Osteoblast (primary cell): ENCODE results near the gene TRPV6. TPM values are rescaled to one million over a fixed set of nuclear protein-coding genes. Genes with fewer than 3 reads are reported as not detected.

Experiments used
- DNase-seq: peaks from one replicate; pipeline ENCODE4 v3.0.0; 2011; ENCODE audit warnings: low spot score, mixed read lengths; ENCODE audit not compliant: insufficient read length; ENCODE audit errors: missing footprints
- H2AFZ ChIP-seq: 2 replicates; pipeline ENCODE4 v1.6.0; 2011; ENCODE audit warnings: mild to moderate bottlenecking, low read length
- H3K27ac ChIP-seq: 2 replicates; pipeline ENCODE4 v1.5.1; 2011; ENCODE audit warnings: mild to moderate bottlenecking, low read depth, low read length, moderate library complexity
- H3K27me3 ChIP-seq: 2 replicates; pipeline ENCODE4 v1.6.0; 2012; ENCODE audit warnings: mild to moderate bottlenecking, control low read depth, inconsistent platforms, low read length, moderate library complexity; ENCODE audit not compliant: insufficient read depth
- H3K36me3 ChIP-seq: 2 replicates; pipeline ENCODE4 v1.5.1; 2011; ENCODE audit warnings: mild to moderate bottlenecking, low read length, control low read depth, moderate library complexity; ENCODE audit not compliant: insufficient read depth
- H3K4me1 ChIP-seq: 2 replicates; pipeline ENCODE4 v1.5.1; 2011; ENCODE audit warnings: mild to moderate bottlenecking, low read length, control low read depth, moderate library complexity; ENCODE audit not compliant: insufficient read depth
- H3K4me2 ChIP-seq: 2 replicates; pipeline ENCODE4 v1.6.0; 2011; ENCODE audit warnings: mild to moderate bottlenecking, low read length; ENCODE audit not compliant: insufficient read depth
- H3K4me3 ChIP-seq: fragments of 200-600 bp; sonication (generic); 3 replicates; pipeline ENCODE4 v1.5.1; 2012; ENCODE audit warnings: mild to moderate bottlenecking, low read length, inconsistent platforms; ENCODE audit not compliant: insufficient read depth
- H3K79me2 ChIP-seq: 2 replicates; pipeline ENCODE4 v1.6.0; 2012; ENCODE audit warnings: mild to moderate bottlenecking, low read length, control low read depth, inconsistent platforms; ENCODE audit not compliant: insufficient read depth
- H3K9me3 ChIP-seq: 2 replicates; pipeline ENCODE4 v1.5.1; 2011; ENCODE audit warnings: low read depth, low read length, control low read depth
- H4K20me1 ChIP-seq: 2 replicates; pipeline ENCODE4 v1.6.0; 2012; ENCODE audit warnings: mild to moderate bottlenecking, low read length, control low read depth; ENCODE audit not compliant: insufficient read depth
- total RNA-seq: library from RNA; depleted of rRNA; stranded (reverse); fragments of >200 nt; gene quantifications from 2 replicates; pipeline ENCODE4 v1.2.3, GENCODE V29; 2012
- TF ChIP-seq, protein P1 (sequence below): IDR thresholded peaks from 2 replicates; pipeline ENCODE4 v1.5.1; 2011; ENCODE audit warnings: mild to moderate bottlenecking, low read depth, low read length, moderate library complexity; ENCODE audit errors: extremely low read depth

TRPV6 gene
- total RNA-seq, 1 donor: not detected

DNA sequence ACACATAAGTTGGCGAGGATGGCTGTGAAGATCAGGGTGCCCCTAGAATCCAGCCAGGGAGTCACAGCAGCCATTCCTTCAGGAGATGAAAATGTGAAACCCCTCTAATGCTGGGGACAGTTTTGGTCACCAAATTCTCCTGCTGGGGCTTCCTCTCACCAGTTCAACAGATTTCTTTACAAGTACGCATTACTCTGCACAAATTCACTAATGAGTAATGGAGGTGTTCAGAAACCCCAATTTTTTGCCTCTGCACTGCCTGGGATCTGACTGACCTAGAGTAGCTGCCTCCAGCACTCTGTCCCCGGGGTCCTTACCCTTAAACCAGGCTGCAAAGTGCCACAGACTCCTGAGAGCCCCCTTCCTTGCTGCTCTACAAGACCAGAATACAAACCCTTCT, 31.9 kb upstream of the TRPV6 start:
- Histone ChIP-seq H3K27ac (no peak overlapping the region), H3K4me3 (no peak overlapping the region), H3K79me2 (no peaks in the 10 kb centered on the region), H3K4me2 (no peak overlapping the region), H3K36me3 (no peaks in the 10 kb centered on the region), H4K20me1 (no peaks in the 10 kb centered on the region), H3K27me3 (no peaks in the 10 kb centered on the region), H3K4me1 (no peaks in the 10 kb centered on the region), H2AFZ (no peak overlapping the region), H3K9me3 (no peaks in the 10 kb centered on the region)
- TF ChIP-seq, protein P1, sequence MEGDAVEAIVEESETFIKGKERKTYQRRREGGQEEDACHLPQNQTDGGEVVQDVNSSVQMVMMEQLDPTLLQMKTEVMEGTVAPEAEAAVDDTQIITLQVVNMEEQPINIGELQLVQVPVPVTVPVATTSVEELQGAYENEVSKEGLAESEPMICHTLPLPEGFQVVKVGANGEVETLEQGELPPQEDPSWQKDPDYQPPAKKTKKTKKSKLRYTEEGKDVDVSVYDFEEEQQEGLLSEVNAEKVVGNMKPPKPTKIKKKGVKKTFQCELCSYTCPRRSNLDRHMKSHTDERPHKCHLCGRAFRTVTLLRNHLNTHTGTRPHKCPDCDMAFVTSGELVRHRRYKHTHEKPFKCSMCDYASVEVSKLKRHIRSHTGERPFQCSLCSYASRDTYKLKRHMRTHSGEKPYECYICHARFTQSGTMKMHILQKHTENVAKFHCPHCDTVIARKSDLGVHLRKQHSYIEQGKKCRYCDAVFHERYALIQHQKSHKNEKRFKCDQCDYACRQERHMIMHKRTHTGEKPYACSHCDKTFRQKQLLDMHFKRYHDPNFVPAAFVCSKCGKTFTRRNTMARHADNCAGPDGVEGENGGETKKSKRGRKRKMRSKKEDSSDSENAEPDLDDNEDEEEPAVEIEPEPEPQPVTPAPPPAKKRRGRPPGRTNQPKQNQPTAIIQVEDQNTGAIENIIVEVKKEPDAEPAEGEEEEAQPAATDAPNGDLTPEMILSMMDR: no peak
- DNase-seq: no peak

DNA sequence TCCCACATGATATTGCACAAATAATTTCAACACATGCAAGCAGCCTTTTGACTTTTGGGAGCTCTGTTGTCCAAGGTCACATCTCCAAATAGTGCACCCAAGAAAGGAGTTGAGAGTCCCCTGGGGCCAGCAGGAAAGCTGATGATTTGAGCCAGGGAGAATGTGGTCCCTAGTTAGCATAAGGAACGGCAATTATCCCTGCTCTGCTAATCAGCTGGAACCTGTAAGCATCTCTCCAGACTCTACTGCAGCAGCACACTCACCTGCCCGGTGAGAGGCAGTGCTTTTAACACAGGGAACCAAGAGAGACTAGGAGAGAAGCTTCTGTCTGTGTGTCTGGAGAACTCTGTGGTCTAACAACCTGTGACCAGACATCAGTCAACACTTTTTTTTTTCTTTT, 31.0 kb upstream of the TRPV6 start:
- TF ChIP-seq, protein P1: no peak
- Histone ChIP-seq H3K36me3 (no peaks in the 10 kb centered on the region), H3K27ac (no peak overlapping the region), H3K4me1 (no peaks in the 10 kb centered on the region), H4K20me1 (no peaks in the 10 kb centered on the region), H3K79me2 (no peaks in the 10 kb centered on the region), H3K27me3 (no peaks in the 10 kb centered on the region), H3K4me2 (no peak overlapping the region), H2AFZ (no peak overlapping the region), H3K4me3 (no peak overlapping the region), H3K9me3 (no peaks in the 10 kb centered on the region)
- no peak for DNase-seq

DNA sequence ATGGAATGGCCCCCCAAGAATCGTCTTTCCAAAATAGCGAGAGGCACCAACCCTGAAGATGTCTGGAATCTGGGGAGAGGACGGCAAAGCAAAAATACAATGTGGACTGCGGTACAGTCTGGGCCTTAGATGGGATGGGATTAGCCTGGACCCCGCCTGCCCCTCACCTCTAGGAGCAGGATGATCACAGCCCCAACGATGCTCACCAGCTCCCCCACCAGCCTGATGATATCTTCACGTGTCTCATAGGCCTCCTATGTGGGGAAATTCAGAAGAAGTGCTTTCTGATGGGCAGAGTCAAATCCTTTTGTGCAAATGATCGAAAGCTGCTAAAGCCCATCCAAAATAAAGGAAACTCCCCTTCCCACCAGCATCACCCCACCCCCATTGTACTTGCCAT, 29.8 kb upstream of the TRPV6 start:
- no peak overlapping the region for H3K27ac ChIP-seq
- DNase-seq: no peak
- H3K9me3 ChIP-seq: no peaks in the 10 kb centered on the region
- TF ChIP-seq, protein P1: no peak
- no peaks in the 10 kb centered on the region for H3K36me3 ChIP-seq
- H4K20me1 ChIP-seq: no peaks in the 10 kb centered on the region
- H3K4me1 ChIP-seq: no peaks in the 10 kb centered on the region
- H3K4me3 ChIP-seq: no peak overlapping the region
- no peak overlapping the region for H3K4me2 ChIP-seq
- no peaks in the 10 kb centered on the region for H3K79me2 ChIP-seq
- H3K27me3 ChIP-seq: no peaks in the 10 kb centered on the region
- H2AFZ ChIP-seq: no peak overlapping the region

DNA sequence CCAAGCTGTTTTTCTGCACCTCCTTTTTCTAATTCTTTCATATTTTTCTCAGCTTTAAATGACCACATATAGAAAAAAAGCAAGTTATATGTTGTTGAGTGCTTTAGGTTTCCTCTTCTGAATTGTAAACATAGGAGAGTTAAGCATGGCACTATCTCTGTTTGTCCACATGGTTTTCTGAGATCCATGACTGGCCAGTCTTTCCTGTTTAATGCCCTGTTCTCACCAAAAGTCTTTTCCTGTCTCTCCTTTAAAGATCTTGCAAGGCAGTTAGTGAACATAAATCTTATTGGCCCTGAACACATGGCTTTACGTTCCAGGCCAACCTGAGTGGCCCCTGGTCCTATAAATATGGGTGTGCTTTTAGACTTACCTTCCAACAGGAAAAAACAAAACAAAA, 28.6 kb upstream of the TRPV6 start:
- Histone ChIP-seq H3K4me1 (no peaks in the 10 kb centered on the region), H4K20me1 (no peaks in the 10 kb centered on the region), H3K79me2 (no peaks in the 10 kb centered on the region), H3K27ac (no peak overlapping the region), H3K27me3 (no peaks in the 10 kb centered on the region), H2AFZ (no peak overlapping the region), H3K36me3 (no peaks in the 10 kb centered on the region), H3K4me2 (no peak overlapping the region), H3K9me3 (no peaks in the 10 kb centered on the region), H3K4me3 (no peak overlapping the region)
- DNase-seq: no peak
- TF ChIP-seq, protein P1: no peak
